Measurements from ENCODE around the gene RACK1. TPM values are rescaled to one million over a fixed set of nuclear protein-coding genes. Genes with fewer than 3 reads are reported as not detected.
"Not testable (repeated sequence)": the region's sequence is repeated elsewhere in the genome, so short reads cannot be mapped to it uniquely, and the experiment has no call there.

The RACK1 gene
- total RNA-seq, 1 experiment from 2014 or later: 4,964 TPM

DNA sequence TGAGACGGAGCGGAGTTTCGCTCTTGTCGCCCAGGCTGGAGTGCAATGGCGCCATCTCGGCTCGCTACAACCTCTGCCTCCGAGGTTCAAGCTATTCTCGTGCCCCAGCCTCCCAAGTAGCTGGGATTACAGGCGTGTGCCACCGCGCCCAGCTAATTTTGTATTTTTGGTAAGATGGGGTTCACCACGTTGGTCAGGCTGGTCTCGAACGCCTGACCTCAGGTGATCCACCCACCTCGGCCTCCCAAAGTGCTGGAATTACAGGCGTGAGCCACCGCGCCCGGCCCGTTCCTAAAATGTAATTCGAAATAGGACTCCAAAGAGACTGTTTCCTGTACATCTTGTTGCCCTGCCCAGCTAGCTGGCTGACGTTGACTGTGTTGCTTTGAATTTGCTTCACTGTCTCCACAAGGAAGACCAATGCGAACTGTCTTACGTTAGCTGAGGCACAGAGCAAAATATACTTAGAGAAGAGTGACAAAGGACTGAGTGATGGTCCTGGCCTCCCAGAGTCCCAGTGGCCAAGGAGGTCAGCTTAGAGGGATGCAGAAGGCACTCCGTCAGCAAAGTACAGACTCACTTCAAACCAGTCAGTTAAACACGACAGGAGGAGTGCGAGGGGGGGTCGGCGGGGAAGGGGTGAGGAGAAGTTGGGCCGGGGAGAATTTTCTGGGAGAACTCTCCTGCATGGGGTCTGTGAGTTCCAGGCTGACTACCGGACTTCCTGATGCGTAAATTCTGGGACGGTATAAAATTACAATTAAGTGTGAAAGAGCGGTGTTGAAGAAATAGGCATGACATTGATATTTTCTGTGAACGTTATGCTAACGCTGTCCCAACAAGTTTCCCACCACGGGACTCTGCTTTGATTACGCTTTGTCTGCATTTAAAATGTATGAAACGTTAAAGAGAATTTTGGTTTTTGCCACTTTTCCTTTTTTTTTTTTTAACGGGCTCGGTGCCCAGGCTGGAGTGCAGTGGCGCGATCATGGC is 27.4 kb downstream of the RACK1 start:
- DNase-seq (ENCODE audit: low spot score): peak; percentile 79

DNA sequence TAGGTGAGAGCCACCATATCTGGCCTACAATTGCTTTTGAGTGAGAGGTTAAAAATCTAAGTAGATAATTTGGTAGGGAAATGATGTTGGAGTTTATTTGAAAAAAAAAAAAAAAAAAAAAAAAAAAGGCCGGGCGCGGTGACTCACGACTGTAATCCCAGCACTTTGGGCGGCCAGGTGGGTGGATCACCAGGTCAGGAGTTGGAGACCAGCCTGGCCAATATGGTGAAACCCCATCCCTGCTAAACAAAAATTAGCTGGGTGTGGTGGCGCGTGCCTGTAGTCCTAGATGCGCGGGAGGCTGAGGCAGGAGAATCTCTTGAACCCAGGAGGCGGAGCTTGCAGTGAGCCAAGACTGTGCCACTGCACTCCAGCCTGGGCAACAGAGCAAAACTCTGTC is 29.5 kb downstream of the RACK1 start:
- not testable (repeated sequence) for DNase-seq (ENCODE audit: low spot score)

DNA sequence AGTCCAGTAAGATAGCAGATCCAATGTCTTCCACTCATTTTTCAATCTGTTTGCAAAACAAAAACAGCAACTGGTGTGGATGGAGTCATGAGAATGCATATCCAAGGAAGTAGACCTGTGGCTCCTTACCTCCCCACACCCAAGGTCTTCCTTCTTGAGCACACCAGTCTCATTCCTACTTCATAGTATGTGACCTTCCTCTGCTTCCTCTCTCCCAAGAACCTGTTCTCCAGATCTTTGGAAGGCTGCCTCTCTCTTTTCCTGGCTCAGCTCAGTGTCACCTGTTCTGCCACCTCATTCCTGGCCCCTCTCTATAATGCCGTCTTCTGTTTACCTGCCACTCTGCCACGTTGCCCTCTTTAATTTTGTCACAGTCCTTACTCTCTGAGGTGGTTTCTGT is 30.8 kb downstream of the RACK1 start:
- no peak for DNase-seq (ENCODE audit: low spot score)

GRCh38 chr5:181212080-181212479 is 31.6 kb downstream of the RACK1 start:
- DNase-seq (ENCODE audit: low spot score): no peak

DNA sequence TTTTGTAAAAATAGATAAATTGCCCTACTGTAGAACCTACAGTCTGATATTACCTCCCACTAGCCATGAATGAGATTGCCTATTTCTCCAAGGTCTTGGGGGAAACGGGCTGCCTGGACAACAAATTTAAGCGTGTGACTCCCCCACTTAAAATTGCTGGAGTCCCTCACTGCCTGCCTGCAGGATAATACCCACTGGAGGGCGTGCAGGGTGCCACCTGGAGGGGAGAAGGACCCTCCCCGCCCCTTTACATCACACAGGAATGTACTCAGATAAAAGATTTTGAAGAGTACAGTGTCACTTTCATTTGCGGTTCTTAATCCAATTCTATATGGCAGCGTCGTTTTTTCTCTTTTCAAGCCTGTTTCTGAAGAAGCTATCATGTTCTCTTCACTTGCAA is 32.5 kb downstream of the RACK1 start:
- DNase-seq (ENCODE audit: low spot score): no peak

DNA sequence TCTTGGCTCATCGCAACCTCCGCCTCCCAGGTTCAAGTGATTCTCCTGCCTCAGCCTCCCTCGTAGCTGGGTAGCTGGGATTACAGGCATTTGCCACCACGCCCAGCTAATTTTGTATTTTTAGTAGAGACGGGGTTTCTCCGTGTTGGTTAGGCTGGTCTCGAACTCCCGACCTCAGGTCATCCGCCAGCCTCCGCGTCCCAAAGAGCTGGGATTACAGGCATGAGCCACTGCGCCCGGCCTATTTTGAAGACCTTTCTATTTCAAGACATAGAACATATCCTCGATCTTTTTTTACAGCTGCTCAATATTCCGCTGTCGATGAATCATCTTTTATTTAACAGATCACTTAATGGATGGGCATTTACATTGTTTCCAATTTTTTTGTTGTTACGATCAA is 33.0 kb downstream of the RACK1 start:
- not testable (repeated sequence) for DNase-seq (ENCODE audit: low spot score)

GRCh38 chr5:181210148-181210547 is 33.6 kb downstream of the RACK1 start:
- not testable (repeated sequence) for DNase-seq (ENCODE audit: low spot score)

DNA sequence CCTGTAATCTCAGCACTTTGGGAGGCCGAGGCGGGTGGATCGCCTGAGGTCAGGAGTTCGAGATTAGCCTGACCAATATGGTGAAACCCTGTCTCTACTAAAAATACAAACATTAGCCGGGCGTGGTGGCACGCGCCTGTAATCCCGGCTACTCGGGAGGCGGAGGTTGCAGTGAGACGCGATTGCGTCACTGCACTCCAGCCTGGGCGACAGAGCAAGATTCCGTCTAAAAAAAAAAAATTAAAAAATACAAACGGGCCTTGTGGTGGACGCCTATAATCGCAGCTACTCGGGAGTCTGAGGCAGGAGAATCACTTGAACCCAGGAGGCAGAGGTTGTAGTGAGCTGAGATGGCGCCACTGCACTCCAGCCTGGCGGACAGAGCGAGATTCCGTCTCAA is 34.7 kb downstream of the RACK1 start:
- DNase-seq (ENCODE audit: low spot score): not testable (repeated sequence)

- DNase-seq (ENCODE audit: low spot score): no peak
These were observed 35.8 kb downstream of the RACK1 start for GRCh38 chr5:181207960-181208253.

DNA sequence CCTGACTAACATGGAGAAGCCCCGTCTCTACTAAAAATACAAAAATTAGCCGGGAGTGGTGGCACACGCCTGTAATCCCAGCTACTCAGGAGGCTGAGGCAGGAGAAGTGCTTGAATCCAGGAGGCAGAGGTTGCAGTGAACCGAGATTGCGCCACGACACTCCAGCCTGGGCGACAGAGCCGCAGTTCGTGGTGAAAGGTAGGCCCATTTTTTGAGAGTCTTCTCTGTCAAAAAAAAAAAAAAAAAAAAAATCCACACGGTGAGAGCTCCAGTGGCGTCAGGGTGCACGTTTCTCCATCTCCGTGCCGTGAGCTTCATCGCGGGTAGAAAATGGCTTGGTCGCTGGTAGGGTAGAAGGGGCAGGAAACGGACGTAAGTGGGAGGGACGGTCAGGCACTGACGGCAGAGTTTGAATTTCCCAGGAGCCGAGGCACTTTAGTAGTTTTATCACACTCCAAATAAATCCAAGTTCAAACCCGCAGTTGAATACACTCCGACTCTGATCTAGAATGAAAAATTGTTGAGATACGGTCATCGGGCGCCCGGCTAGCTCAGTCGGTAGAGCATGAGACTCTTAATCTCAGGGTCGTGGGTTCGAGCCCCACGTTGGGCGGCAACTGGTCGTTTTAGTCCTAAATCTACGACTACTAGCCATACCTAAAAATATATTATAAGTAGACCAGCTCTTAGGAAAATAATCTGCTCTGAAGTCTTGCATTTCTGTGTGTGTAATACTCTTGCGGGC is 36.3 kb downstream of the RACK1 start:
- DNase-seq (ENCODE audit: low spot score): peak; percentile 95

- DNase-seq (ENCODE audit: low spot score): no peak
These were observed 37.7 kb downstream of the RACK1 start for GRCh38 chr5:181205761-181206649.

DNA sequence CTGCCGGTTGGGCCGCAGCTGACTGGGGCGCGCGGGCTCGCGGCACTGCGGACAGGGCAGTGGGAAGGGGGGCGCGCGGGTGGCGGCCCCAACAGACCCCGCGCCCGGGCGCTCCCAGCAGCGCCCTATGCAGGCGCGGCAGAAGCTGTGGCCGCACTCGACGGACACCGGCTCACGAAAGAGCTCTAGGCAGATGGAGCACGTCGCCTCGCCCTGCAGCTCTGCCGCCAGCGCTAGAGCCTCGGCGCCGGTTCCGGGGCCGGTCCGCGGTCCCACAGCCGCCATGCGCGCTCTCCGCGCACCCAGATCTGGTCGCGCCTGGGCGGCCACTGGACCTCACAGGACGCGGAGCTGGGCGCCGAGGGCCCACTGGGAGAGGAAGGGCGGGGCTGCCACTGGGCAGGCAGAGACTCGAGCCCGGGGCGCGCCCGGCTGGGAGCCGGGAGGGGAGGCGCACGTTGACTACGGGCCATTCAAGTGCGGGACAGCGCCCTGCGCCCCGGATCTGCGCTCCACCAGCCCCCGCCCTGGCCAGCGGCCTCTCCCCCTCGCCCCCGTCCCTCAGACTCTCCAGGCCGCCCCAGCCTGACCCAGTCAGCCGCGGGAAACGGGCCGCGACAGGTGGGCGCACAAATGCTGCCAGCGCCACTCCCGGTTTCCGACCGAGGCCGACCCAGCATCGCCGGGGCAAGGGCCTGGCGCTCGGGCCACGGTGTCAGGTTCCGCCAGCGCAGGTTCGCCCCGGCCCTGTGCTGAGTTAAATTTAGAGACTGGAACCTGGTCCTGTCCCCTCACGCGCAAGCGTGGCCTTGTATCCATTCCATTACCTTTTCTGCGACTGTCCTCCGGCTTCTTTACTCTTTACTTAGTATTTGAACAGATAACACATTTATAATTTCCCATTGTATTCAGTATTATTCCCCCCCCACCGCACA is 38.6 kb downstream of the RACK1 start, which contains the start of gene TRIM7:
TRIM7 (minus strand) TSS at position 371 of the 935 bp plus-strand sequence; CDS start at position 285, 86 bp downstream.
- no peak for DNase-seq (ENCODE audit: low spot score)

DNA sequence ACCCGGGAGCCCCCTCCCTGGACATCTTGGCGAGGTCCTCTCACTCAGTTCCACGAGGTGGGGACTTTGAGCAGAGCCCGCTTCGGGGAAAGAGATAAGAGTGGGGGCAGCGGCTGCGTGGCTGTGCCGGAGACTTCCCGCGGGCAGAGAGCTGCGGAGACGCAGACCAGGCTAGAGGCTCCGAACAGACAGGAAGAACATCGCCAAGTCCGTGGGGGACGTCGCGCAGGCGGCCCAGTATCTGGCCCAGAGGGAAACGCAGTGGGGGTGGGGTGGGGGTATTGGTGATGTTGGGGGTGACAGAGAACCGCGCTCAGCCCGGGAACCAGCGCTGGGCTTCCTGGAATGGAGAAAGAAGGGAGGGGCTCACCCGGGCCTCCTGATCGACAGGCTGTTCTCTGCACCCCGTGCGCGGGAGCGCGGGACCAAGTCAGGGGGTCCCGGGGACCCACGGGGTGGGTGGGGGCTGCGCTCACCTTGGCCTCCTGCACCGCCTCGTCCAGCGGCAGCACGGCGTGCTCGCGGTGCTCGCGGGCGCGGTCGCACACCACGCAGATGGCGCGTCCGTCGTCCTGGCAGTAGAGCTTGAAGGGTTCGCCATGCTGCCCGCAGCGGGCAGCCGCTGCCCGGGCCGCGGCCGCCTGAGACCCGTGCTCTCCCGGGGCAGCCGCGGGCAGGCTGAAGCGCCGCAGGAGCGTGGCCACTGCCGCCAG is 39.4 kb downstream of the RACK1 start:
- DNase-seq (ENCODE audit: low spot score): no peak

DNA sequence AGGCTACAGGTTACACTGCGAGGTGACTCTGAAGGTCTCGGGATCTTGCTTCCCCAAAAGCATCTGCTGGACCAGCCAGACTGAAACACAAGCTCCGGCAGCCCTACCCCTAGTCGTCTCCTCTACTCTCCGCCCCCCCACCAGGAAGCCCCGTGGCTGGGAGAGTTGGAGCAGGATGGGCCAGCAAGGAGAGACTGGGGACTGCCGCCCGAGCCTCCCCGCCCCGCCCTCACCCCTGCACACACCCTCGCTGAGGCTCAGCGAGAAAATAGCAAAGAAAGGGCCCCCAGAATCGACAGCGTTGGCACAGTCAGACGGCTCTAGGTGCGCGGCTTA is 40.0 kb downstream of the RACK1 start:
- DNase-seq (ENCODE audit: low spot score): no peak

DNA sequence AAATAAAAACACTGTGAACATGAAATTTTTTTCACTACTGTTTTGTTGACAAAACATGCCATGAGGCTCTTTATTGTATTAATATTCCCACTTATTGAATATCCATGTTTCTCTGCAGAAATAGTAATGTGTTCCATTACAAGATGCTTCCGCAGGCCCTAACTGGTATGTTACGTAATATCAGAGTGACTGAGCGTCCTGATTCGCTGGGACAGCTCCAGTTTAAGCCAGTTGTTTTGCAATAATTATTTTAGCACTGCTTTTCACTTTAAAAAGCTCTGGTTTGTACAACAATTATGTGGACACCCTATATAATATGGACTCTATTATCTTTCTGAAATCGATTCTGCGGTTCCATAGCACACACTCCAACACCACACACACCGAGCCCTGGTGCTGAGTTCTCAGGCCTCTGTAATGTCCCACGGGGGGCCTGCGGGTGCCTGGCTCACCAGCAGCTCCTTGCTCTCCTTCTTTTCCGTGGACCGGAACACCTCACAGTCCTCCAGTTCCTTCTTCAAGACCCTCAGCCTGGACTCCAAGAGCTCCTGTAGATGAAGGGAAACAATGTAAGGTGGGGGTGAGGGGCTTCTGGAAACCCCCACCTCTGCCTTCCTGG is 40.5 kb downstream of the RACK1 start:
- no peak for DNase-seq (ENCODE audit: low spot score)

GRCh38 chr5:181200816-181201215 is 42.9 kb downstream of the RACK1 start:
- DNase-seq (ENCODE audit: low spot score): no peak

GRCh38 chr5:181199881-181200638 is 43.6 kb downstream of the RACK1 start:
- no peak for DNase-seq (ENCODE audit: low spot score)

GRCh38 chr5:181198905-181199519 is 44.7 kb downstream of the RACK1 start:
- no peak for DNase-seq (ENCODE audit: low spot score)
